ENCODE results near the gene ABHD14A.

DNA sequence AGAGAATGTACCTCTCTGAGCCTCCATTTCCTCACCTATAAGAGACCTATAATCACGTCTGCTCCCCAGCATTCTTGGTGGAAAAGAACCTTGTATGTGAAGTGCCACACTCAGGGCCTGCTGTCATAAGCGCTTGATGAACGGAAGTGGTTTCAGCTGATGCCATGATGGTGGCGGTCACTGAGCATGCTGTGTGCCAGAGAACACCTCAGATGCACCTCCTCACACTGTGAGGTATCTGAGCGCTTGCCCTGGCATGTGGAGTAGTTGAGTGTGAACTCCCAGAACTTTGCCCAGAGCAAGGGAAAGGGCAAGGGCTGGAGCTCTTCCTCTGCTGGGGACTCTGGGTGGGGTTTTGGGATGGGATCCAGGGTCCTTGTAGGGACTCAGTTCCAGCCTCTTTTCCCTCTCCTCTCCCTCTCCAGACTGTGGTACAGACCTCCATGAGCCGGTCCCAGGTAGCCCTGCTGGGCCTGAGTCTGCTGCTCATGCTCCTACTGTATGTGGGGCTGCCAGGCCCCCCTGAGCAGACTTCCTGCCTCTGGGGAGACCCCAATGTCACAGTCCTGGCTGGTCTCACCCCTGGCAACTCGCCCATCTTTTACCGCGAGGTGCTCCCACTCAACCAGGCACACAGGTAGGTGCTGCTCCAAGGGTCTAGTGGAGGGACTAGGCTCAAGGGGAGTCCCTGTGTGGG is 2.7 kb downstream of the ABHD14A start:
- no peak for TF ChIP-seq CTCF (IDR thresholded peaks at IDR 0.05 in 4 of 5, conservative IDR thresholded peaks at IDR 0.05 in 1 of 5)
- TF ChIP-seq POLR2A (IDR thresholded peaks at IDR 0.05): no peak
